ENCODE measurements around the gene REST.

DNA sequence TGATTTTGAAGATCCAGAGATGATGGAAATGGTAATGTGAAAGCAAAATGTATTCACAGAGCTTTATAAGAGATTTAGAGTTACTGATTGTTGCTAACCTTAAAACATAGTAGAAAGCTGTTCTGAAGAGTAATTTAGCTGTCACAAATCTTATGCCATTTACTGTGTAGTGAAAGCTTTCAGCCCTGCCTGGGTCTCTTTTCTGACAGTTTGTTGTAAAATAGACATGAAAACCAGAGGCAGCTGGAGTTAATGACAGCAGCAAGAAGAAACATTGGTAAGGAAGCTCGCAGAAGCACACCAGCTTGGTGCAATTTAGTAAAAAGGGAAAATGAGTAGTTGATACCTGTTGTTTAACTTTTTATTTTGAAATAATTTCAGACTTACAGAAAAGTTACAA is 92.1 kb downstream of the REST start:
- TF ChIP-seq, protein P1, sequence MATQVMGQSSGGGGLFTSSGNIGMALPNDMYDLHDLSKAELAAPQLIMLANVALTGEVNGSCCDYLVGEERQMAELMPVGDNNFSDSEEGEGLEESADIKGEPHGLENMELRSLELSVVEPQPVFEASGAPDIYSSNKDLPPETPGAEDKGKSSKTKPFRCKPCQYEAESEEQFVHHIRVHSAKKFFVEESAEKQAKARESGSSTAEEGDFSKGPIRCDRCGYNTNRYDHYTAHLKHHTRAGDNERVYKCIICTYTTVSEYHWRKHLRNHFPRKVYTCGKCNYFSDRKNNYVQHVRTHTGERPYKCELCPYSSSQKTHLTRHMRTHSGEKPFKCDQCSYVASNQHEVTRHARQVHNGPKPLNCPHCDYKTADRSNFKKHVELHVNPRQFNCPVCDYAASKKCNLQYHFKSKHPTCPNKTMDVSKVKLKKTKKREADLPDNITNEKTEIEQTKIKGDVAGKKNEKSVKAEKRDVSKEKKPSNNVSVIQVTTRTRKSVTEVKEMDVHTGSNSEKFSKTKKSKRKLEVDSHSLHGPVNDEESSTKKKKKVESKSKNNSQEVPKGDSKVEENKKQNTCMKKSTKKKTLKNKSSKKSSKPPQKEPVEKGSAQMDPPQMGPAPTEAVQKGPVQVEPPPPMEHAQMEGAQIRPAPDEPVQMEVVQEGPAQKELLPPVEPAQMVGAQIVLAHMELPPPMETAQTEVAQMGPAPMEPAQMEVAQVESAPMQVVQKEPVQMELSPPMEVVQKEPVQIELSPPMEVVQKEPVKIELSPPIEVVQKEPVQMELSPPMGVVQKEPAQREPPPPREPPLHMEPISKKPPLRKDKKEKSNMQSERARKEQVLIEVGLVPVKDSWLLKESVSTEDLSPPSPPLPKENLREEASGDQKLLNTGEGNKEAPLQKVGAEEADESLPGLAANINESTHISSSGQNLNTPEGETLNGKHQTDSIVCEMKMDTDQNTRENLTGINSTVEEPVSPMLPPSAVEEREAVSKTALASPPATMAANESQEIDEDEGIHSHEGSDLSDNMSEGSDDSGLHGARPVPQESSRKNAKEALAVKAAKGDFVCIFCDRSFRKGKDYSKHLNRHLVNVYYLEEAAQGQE (IDR thresholded peaks at IDR 0.05; ENCODE audit: insufficient read depth in 1 of 2, low read depth in 2 of 2, low read length in 2 of 2): no peak
- TF ChIP-seq POLR2AphosphoS5 (IDR thresholded peaks at IDR 0.05; ENCODE audit: low read depth, low read length): no peak
